Panc1 (cell line): ENCODE measurements around the gene CDCA8. TPM values are rescaled to one million over a fixed set of nuclear protein-coding genes. Genes with fewer than 3 reads are reported as not detected.

Experiments used
- ATAC-seq: fragments of 200-7000 bp; cut with Tn5 transposase; 2 replicates; pipeline ENCODE4 v1.9.1; 2020; ENCODE audit warnings: mild to moderate bottlenecking, moderate library complexity
- Bru-seq: library from RNA; stranded (reverse); fragments of 400-500 nt; gene quantifications from one replicate; lab custom pipeline; 2021; lab: Mats Ljungman, UMichigan
- BruChase-seq, 2 experiments: library from RNA; stranded (reverse); fragments of 400-500 nt; gene quantifications; one replicate each; lab custom pipeline; 2021; lab: Mats Ljungman, UMichigan
- BruUV-seq: library from RNA; stranded (reverse); fragments of 400-500 nt; replicated peaks from 2 replicates; lab custom pipeline; 2021; lab: Mats Ljungman, UMichigan
- CTCF ChIA-PET: fragments of 300-600 bp; sonication (Branson Sonifier 250); formaldehyde crosslinking; loops from one replicate; lab custom pipeline; 2022; ENCODE audit warnings: antibody characterized with exemption; lab: Charles Lee
- POLR2A ChIA-PET: fragments of 300-600 bp; sonication (Branson Sonifier 250); formaldehyde crosslinking; loops from one replicate; lab custom pipeline; 2022; ENCODE audit warnings: antibody characterized with exemption; lab: Charles Lee
- DNase-seq: peaks from one replicate; pipeline ENCODE4 v3.0.0-alpha.2; 2010; ENCODE audit warnings: low read depth, low spot score
- H3K27ac ChIP-seq: 2 replicates; pipeline ENCODE4 v1.5.1; 2011; ENCODE audit warnings: mild to moderate bottlenecking, low read length, inconsistent platforms
- H3K27me3 ChIP-seq: fragments of 200-500 bp; sonication (Bioruptor generic); 2 replicates; pipeline ENCODE4 v1.6.0; 2014; ENCODE audit warnings: low read length, inconsistent platforms; ENCODE audit not compliant: control insufficient read depth, insufficient read depth
- H3K36me3 ChIP-seq: fragments of 200-500 bp; sonication (Bioruptor generic); 2 replicates; pipeline ENCODE4 v1.5.1; 2014; ENCODE audit warnings: inconsistent platforms, mild to moderate bottlenecking, low read length, moderate library complexity; ENCODE audit not compliant: control insufficient read depth, insufficient read depth
- H3K4me1 ChIP-seq: 2 replicates; pipeline ENCODE4 v1.5.1; 2011; ENCODE audit warnings: inconsistent platforms, mild to moderate bottlenecking, low read length, moderate library complexity; ENCODE audit not compliant: control insufficient read depth, insufficient read depth
- H3K4me3 ChIP-seq, 2 experiments: 2 replicates each; pipeline ENCODE4 v1.5.1; 2011 to 2012; ENCODE audit warnings: low read depth in 2 of 2, low read length in 2 of 2, mild to moderate bottlenecking in 2 of 2, inconsistent platforms in 1 of 2, moderate library complexity in 1 of 2
- H3K9me3 ChIP-seq: fragments of 200-500 bp; sonication (Bioruptor generic); 2 replicates; pipeline ENCODE4 v1.5.1; 2014; ENCODE audit warnings: low read depth, mild to moderate bottlenecking, inconsistent platforms, low read length, moderate library complexity; ENCODE audit not compliant: control insufficient read depth, insufficient read depth
- POLR2AphosphoS5 ChIP-seq: IDR thresholded peaks from 2 replicates; pipeline ENCODE4 v1.6.1; 2012; ENCODE audit warnings: mild to moderate bottlenecking, low read depth, low read length, moderate library complexity
- SIN3A ChIP-seq: IDR thresholded peaks from 2 replicates; pipeline ENCODE4 v1.6.1; 2012; ENCODE audit warnings: low read depth, mild to moderate bottlenecking, low read length, moderate library complexity, borderline replicate concordance; ENCODE audit not compliant: insufficient read depth
- TCF7L2 ChIP-seq: IDR thresholded peaks from 2 replicates; pipeline ENCODE4 v1.6.1; 2011; ENCODE audit warnings: mild to moderate bottlenecking, low read depth, low read length, inconsistent platforms
- in situ Hi-C: cut with HindIII; loops from 2 replicates; pipeline ENCODE4 v1.10.0; 2016; ENCODE audit warnings: low sequenced_read_pairs, low pct_unique_long_range_greater_than_20kb
- intact Hi-C: fragments of 100-400 bp; cut with micrococcal nuclease; formaldehyde crosslinking; loops from one replicate; pipeline ENCODE4 v1.10.0; 2022; ENCODE audit not compliant: unreplicated experiment
- long read RNA-seq: library from polyadenylated mRNA; unstranded; transcript quantifications from one replicate; pipeline ENCODE4 v2.0.0, GENCODE V29; 2021; ENCODE audit not compliant: unreplicated experiment
- polyA plus RNA-seq: library from polyadenylated mRNA; unstranded; fragments of >200 nt; gene quantifications from one replicate; pipeline ENCODE4 v1.2.1, GENCODE V29; 2012; ENCODE audit warnings: missing spikeins; ENCODE audit not compliant: insufficient read length
- total RNA-seq: library from RNA; stranded (reverse); gene quantifications from one replicate; pipeline ENCODE4 v1.2.1, GENCODE V29; 2021; ENCODE audit not compliant: unreplicated experiment
- TF ChIP-seq, protein P1 (sequence below), 2 experiments: IDR thresholded peaks; 2 replicates each; pipeline ENCODE4 v1.6.1; 2011 to 2012; ENCODE audit warnings: low read depth in 2 of 2, control low read depth in 1 of 2, low read length in 1 of 2, mild to moderate bottlenecking in 1 of 2, moderate library complexity in 1 of 2; ENCODE audit not compliant: insufficient read depth in 1 of 2
- TF ChIP-seq, protein P2 (sequence below): fragments of 450-650 bp; IDR thresholded peaks from 2 replicates; pipeline ENCODE4 v1.5.1; 2017; ENCODE audit warnings: mild to moderate bottlenecking

The CDCA8 gene
- total RNA-seq = 56.5 TPM
- 30.1 TPM for polyA plus RNA-seq
- Bru-seq, nascent RNA = percentile 93 among the genes with signal in this experiment
- percentile 94 among the genes with signal in this experiment for BruChase-seq, experiment 1, labeled RNA remaining after a 2-hour chase
- percentile 85 among the genes with signal in this experiment for BruChase-seq, experiment 2, labeled RNA remaining after a 6-hour chase
- long read RNA-seq, transcript CDCA8-202 (10 exons, 2,469 nt) = major isoform, 95 of 152 reads
- long read RNA-seq, transcript CDCA8-201 (11 exons, 2,303 nt) = minor isoform, 23 of 152 reads
- long read RNA-seq, partial matches to known transcripts = 16 of 152 reads
- long read RNA-seq, other reads (novel, unspliced or antisense) = 18 of 152 reads

DNA sequence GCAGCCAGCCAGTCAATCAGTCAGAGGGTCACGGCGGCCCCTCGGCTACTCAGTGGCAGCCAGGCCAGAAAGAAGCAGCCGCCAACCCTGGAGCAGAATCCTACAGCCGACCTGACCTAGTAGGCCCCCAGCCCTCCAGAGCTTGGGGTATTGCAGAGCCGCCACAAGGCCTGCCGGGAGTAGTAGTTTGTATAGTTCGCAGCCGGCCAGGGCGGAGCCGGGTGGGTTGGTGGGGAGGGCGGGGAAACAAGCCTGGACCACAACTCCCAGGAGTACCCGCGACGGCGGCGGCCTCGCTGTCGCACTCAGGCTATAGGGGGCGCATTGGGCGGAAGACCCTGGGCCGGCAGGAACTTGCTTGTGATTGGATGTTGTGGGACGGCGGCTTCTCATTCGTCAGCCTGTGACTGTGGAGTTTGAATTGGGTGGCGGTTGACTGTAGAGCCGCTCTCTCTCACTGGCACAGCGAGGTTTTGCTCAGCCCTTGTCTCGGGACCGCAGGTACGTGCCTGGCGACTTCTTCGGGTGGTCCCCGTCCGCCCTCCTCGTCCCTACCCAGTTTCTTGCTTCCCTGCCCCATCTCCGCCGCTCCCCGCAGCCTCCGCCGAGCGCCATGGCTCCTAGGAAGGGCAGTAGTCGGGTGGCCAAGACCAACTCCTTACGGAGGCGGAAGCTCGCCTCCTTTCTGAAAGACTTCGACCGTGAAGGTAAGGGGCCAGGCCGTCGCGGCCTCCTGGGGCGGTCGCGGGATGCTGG is at the start of gene CDCA8:
CDCA8 (plus strand) TSS at position 439 of the 756 bp plus-strand sequence; CDS start at position 614, 175 bp downstream.
- intact Hi-C loops (no loop called here), in situ Hi-C loops (loop anchor here (5.0 kb wide), 1 partner anchor 95 kb away; the partner anchor contains the start of gene GNL2)
- peak; percentile 93 for ATAC-seq
- CTCF ChIA-PET = interaction anchor here (0.6 to 0.7 kb wide), 2 partner anchors 14 to 1490 kb away, joined by 5 to 10 read pairs; no protein-coding TSS in a partner anchor
- POLR2A ChIA-PET = interaction anchor here (0.7 to 1.0 kb wide), 3 partner anchors 11 to 558 kb away, joined by 3 to 6 read pairs (median 3); partner anchors contain the start of gene C1orf122
- Histone ChIP-seq H3K4me3 (peak within 1 kb of the TSS; percentile 90 to 100), H3K27me3 (no peaks in the 10 kb centered on the region), H3K4me1 (peaks cover 19% of the 10 kb centered on the region), H3K36me3 (peaks cover 32% of the 10 kb centered on the region), H3K9me3 (no peaks in the 10 kb centered on the region), H3K27ac (peak within 1 kb of the TSS; percentile 92)
- TF ChIP-seq SIN3A = peak; percentile 99
- TF ChIP-seq, protein P1, sequence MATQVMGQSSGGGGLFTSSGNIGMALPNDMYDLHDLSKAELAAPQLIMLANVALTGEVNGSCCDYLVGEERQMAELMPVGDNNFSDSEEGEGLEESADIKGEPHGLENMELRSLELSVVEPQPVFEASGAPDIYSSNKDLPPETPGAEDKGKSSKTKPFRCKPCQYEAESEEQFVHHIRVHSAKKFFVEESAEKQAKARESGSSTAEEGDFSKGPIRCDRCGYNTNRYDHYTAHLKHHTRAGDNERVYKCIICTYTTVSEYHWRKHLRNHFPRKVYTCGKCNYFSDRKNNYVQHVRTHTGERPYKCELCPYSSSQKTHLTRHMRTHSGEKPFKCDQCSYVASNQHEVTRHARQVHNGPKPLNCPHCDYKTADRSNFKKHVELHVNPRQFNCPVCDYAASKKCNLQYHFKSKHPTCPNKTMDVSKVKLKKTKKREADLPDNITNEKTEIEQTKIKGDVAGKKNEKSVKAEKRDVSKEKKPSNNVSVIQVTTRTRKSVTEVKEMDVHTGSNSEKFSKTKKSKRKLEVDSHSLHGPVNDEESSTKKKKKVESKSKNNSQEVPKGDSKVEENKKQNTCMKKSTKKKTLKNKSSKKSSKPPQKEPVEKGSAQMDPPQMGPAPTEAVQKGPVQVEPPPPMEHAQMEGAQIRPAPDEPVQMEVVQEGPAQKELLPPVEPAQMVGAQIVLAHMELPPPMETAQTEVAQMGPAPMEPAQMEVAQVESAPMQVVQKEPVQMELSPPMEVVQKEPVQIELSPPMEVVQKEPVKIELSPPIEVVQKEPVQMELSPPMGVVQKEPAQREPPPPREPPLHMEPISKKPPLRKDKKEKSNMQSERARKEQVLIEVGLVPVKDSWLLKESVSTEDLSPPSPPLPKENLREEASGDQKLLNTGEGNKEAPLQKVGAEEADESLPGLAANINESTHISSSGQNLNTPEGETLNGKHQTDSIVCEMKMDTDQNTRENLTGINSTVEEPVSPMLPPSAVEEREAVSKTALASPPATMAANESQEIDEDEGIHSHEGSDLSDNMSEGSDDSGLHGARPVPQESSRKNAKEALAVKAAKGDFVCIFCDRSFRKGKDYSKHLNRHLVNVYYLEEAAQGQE (IDR thresholded peaks at IDR 0.05; ENCODE audit: insufficient read depth in 1 of 2, low read depth in 2 of 2, low read length in 1 of 2) = no peak
- peak; percentile 93 for TF ChIP-seq POLR2AphosphoS5
- TF ChIP-seq TCF7L2 = no peak
- TF ChIP-seq, protein P2, sequence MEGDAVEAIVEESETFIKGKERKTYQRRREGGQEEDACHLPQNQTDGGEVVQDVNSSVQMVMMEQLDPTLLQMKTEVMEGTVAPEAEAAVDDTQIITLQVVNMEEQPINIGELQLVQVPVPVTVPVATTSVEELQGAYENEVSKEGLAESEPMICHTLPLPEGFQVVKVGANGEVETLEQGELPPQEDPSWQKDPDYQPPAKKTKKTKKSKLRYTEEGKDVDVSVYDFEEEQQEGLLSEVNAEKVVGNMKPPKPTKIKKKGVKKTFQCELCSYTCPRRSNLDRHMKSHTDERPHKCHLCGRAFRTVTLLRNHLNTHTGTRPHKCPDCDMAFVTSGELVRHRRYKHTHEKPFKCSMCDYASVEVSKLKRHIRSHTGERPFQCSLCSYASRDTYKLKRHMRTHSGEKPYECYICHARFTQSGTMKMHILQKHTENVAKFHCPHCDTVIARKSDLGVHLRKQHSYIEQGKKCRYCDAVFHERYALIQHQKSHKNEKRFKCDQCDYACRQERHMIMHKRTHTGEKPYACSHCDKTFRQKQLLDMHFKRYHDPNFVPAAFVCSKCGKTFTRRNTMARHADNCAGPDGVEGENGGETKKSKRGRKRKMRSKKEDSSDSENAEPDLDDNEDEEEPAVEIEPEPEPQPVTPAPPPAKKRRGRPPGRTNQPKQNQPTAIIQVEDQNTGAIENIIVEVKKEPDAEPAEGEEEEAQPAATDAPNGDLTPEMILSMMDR = peak; percentile 81
- peak; percentile 91 for DNase-seq
- BruUV-seq = no TSS peak

DNA sequence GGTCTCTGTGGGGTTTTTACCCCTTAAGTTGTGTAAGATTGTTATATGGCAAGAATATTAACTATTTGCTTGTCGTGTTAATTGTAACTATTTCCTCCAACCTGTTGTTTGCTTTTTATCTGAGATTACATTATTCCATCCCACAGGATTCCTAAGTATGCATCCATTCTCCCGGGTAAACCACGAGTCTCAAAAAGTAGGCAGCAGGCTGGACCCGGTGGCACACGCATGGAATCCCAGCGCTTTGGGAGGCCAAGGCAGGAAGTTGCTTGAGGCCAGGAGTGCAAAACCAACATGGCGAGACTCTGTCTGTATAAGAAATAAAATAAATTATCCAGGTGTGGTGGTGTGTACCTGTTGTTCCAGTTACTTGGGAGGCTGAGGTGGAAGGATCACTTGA is 45.0 kb upstream of the CDCA8 start:
- intact Hi-C loops (no loop called here), in situ Hi-C loops (no loop called here)
- no peak for TF ChIP-seq POLR2AphosphoS5
- TF ChIP-seq, protein P2 = no peak
- no peak for TF ChIP-seq SIN3A
- BruUV-seq = no TSS peak
- POLR2A ChIA-PET = no interaction called here
- Histone ChIP-seq H3K4me3 (no peak overlapping the region), H3K27ac (no peak overlapping the region), H3K9me3 (no peaks in the 10 kb centered on the region), H3K4me1 (no peaks in the 10 kb centered on the region), H3K36me3 (no peaks in the 10 kb centered on the region), H3K27me3 (peaks cover 3% of the 10 kb centered on the region; the same call in 1 of the 2 replicates)
- ATAC-seq (no peak), DNase-seq (no peak)
- CTCF ChIA-PET = no interaction called here
